ENCODE data around the gene SORCS3.

DNA sequence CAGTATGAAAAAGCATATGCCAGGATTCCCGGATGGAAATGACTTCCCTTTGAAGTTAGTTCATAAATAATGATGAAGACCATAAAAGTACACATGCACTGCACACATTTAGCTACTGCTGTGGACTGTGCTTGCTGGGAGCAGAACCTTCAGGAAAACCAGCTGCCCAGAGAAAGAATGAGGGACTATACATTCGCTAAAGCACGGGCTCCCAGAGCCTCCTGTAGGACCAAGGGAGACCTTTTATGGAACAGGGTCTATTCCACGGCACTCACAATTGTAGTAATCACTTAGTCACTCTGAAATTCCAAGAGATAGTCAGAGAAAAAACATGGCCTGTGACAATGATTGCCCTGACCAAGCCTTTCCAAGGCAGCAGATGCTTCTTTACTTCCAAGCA lies 24.1 kb downstream of the SORCS3 start:
- TF ChIP-seq, protein P1, sequence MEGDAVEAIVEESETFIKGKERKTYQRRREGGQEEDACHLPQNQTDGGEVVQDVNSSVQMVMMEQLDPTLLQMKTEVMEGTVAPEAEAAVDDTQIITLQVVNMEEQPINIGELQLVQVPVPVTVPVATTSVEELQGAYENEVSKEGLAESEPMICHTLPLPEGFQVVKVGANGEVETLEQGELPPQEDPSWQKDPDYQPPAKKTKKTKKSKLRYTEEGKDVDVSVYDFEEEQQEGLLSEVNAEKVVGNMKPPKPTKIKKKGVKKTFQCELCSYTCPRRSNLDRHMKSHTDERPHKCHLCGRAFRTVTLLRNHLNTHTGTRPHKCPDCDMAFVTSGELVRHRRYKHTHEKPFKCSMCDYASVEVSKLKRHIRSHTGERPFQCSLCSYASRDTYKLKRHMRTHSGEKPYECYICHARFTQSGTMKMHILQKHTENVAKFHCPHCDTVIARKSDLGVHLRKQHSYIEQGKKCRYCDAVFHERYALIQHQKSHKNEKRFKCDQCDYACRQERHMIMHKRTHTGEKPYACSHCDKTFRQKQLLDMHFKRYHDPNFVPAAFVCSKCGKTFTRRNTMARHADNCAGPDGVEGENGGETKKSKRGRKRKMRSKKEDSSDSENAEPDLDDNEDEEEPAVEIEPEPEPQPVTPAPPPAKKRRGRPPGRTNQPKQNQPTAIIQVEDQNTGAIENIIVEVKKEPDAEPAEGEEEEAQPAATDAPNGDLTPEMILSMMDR (IDR thresholded peaks at IDR 0.05) = no peak
- TF ChIP-seq POLR2AphosphoS5 (IDR thresholded peaks at IDR 0.05) = no peak
